NCI-H1105 (cell line): ENCODE data around the gene KCNQ1.

Experiments used
- DNase-seq: peaks from one replicate; lab custom pipeline; 2025; lab: John Stamatoyannopoulos, UW

Gene KCNQ1

DNA sequence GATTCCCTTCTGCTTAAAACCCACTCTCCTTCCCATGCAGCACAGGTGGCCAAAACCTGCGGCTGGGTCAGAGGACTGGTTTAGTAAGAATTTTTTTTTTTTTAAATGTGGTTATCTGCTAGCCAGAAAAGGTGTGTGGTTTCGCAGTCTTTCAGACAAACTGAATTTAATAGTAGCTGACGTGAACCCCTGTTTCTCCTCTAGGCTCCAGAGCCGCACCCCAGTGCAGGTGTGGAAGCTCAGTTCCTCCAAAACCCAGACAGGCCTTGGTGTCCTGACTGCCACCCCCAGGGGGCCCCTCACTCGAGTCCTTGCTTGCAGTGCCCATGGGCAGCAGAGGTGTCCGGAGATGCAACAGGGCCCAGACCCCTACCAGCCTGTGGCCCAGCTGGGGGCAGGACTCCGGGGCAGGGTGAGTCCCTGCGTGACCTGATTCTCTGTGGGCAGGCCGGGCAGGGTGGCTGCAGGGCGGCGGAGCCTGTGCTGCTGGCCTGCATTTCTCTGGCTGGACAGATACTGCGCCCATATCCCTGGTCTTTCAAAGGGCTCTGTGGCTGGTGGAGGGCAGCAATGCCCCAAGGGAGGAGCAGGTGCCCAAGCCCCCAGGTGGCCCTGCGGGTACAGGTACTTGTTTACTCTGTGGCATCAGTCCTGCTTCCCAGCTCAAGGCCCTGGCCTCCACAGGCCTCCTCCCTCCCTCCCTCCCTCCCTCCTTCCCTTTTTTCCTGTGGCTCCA lies 15.2 kb downstream of the KCNQ1 start:
- DNase-seq: no peak

DNA sequence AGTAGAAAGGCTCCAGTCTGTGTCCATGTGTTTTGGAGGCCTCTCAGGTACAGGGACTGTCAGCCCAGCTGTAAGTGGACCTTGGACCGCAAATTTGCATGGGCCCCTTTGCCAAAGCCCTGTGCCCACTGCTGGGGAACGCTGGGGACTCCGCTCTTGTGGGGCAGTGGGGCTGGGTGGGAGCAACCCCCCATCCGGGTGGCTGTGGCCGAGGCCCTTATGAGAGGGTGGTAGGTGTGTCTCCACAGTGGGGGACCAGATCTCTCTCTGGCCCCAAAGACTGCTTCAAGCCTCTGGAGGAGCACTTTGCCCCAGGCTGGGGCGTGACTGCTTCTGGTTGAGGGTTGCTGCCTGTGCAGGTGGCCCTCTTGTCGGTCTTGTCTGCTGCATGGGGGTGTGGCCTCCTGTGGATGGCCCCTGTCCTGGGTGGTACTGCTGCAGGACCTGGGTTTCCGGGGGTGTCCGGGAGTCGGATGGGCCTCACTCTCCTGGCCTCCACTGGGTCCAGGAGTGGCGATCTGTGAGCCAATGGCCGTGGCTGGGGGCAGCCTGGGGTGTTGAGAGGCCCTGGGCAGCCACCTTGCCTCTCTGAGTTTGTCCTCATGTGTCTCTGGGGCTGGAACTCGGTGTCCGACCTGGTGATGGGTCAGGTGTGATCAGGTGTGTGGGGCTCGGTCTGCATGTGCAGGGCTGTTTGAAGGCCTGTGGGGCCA lies 15.9 kb downstream of the KCNQ1 start:
- no peak for DNase-seq

DNA sequence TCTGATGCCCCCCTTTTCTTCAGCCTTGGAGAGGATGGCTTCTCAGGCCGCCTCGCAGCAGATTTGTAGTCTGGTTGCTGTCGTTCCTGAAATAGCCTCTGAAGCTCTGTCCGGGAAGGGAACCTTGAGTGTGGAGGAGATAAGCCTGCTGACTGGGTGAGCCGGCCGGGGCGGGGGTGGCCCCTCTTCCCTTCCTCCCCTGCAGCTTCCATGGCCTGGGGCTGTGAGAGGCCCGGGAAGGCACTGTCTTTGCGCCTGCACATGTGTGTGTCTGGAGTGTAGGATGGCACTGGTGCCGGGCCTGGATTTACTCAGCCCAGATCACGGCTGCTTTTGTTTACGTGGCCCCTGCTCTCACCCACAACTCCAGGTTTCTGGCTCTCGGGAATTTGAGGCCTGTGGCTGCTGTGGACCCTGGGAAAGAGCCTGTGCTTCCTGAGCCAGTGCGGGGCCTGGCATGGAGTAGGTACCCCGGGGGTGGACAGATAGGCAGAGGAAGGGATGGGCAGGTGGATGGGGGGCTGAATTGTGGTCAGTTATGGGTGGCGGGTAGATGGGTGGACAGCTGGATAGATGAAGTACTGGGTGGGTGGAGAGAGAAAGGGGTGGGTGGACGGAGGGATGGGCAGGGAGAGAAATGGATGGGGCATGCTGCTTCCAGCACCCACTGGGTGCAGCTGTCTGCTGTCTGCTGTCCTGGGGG lies 16.6 kb downstream of the KCNQ1 start:
- no peak for DNase-seq

DNA sequence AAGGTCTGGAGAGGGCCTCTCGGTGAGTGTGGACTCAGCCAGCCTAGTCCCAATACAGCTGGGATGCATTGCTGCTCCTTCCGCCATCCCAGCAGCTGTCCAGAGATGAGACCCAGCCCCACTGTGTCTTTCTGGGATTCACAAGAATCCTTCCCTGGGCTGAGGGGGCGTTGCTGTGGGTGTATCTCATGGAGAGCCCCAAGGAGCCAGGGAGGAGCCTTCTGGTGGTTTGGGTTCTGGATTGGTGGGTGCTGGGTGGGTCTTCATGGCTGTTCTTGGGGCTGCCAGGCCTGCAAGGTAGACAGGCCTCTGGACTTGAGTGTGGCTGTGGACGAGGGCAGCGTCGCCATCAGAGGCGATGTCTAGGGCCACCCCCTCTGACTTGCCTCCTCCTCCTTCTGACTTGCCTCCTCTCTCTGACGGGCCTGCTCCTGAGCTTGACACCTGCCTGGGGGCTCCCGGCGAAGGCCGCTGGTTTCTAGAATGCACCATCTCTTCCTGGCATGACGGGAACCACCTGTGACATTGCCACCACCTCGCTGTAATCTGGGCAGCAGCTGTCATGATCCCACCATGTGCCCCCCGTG lies 17.2 kb downstream of the KCNQ1 start:
- DNase-seq: no peak

DNA sequence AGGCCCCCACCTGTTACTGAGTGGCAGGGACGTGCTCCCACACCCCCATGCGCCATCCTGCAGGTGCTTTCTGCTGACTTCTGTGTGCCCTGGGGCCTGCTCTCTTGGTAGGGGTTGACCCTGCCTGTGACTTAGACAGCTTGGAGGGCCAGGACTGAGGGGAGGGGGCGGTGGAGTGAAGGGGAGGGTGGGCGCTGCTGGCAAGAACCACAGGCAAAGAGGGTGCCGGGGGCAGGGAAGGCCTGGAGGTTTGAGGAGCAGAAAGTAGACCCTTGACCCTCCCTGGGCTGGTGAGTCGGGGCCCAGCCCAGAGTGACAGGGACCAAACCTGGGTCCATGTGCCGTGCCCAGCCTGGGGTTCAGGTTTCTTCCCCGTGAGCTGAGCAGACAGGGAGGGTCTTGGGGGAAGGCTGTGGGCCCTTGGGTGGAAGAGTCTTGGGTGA lies 17.8 kb downstream of the KCNQ1 start:
- DNase-seq: no peak

DNA sequence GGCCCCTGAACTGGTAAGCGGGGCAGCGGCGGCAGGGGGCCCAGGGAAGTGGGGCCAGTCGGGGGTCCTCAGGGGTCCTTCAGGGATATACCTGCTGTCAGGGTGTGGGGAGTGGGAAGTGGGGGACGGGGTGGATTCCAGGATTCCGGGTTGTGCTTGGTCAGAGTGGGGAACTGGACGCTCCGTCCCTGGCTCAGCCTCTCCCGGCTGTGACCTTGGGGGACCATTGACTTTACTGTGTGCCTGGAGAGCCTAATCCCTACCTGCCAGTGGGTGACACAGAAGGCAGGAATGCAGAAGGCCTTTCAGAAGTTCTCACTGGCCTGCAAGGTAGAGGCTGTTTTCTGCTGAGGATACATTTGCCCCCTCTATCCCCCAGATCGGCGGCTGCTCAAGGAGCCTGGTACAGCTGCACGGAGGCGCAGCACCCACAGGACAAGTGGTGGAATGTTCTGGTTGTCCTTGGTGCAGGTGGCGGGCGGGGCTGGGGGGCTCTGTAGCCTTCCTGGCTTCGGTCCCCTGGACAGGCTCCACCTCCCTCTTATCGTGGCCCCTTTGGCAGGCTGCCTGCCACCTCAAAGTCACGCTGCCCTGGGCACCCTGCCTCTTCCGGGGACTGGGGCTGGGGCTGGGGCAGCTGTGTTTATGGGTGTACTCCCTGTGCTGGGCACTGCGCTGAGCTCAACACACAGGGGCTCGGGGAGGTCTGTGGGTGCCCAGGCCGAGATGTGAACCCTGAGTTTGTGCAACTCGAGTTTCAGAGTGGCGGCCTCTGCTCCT lies 18.4 kb downstream of the KCNQ1 start:
- no peak for DNase-seq

DNA sequence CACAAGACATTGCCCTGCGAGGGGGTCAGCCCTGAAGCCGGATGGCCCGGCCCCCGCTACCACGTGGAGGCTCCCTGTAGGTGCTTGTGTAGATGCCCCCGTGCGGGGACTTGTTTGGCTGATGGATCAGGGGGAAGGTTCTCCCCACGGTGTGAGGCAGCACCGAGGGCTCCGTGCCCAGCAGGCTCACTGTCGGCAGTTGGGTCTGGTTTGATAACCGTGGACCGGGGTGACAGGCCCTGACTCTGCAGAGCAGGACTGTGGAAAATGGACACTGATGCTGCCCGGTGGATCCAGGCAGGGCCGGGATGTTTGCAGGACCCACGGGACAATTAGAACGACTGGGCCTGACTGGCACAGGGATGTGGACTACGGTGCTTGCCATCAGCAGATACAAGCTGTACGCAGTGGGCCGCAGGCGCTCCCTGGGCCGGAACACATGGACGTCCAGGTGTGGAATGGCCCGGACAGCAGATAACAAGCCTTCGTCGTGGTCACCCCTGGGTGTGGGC lies 19.0 kb downstream of the KCNQ1 start:
- DNase-seq: no peak

DNA sequence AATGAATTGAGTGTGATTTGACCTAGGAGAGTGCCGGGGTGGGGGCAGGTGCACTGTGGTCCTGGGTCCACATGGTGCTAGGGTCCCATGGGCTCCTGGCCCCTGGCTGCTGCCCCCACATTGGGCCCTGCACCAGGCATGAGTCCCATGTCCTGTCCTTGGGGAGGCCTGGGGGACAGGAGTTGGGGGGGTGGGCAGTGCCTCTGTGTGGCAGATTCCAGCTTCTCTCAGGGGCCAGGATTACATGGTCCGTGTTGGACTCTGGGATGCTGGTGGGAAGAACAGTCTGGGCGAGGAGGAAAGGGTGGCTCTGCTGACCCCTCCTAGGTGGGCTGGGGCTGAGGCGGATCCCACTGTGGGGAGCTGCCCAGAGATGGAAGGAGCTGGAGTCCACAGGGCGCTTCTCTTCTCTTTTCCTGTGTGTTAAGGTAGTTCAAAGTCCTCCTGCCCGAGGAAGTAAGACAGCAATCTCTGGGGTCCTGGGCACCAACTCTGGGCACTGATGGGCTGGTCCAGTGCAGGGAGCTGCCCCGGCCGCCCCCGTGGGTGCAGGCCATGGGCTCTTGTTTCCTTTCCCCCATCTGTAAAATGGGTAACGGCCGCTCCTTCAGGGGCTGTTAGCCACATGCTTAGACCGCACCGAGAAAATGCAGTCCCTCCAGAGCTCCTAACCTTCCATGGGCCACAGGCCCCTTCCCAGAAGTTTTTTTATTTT lies 19.8 kb downstream of the KCNQ1 start:
- DNase-seq: no peak

DNA sequence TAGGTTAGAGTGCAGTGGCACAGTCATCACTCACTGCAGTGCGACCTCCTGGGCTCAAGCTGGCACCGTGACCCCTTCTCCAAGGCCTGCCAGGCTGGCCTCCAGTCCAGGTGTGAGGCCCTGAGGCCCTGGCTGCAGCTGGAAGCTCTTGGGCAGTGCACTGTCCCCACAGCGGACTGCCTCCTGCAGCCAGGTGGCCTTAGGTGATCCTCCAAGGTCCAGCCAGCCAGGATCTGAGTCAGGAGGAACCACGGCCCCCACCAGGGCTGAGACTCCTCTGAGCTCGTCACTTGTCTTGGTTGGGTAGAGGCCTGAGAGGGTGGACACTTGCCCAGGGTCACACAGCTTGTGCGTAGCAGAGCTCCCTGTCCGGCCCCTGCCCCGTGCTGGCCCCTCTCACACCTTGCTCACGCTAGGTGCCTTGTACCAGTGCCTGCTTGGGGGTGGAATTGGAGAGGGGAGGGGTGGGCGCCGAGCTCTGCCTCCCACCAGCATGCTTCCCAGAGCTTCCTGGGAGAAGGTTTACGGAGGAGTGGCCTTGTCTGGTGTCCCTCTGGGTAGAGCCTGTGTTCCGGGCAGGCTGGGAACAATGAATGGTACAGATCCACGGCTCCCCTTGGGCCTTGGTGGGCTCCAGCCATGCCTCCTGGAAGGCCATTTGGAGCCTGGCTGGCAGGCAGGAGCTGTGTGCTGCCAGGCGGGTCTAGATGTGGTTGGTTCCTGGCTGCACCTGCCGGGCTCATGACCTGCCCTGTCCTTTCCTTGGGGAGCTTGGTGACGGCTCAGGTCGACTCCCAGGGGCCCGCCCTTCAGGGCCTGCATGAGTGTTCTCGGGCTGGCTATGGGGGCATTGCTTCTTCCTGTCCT lies 20.6 kb downstream of the KCNQ1 start:
- DNase-seq: no peak

DNA sequence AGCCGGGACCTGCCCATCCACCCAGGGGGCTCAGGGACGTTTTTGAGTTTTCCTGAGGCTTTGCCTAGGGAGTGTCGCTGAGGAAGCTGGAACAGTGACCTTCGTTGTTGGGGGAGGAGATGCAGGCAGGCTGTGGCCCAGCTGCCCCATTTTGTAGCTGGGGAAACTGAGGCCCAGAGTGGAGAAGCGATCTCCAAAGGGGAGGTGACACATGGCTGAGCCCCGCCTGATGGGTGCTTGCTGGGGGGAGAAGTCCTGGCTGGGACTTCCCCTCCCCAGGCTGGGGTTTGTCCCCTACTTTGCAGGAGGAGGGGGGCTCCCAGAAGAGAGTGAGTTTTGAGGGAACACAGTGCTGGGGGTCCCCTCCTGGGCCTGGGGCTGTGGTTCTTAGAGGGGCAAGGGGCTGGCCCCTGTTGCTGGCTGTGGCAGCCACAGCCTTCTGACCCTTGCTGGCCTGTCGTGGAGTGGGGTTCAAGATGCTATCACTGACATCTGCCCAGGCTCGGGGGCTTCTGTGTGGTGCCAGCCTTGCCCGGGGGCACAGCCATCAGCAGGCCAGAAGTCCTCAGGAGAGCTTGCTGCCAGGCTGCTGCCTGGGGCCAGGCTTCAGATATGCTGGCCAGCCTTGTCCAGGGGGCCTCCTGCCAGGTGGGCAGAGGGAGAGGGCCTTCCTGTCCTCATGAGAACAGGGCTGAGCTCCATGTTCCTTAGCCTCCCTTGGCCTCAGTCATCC lies 21.4 kb downstream of the KCNQ1 start:
- no peak for DNase-seq

DNA sequence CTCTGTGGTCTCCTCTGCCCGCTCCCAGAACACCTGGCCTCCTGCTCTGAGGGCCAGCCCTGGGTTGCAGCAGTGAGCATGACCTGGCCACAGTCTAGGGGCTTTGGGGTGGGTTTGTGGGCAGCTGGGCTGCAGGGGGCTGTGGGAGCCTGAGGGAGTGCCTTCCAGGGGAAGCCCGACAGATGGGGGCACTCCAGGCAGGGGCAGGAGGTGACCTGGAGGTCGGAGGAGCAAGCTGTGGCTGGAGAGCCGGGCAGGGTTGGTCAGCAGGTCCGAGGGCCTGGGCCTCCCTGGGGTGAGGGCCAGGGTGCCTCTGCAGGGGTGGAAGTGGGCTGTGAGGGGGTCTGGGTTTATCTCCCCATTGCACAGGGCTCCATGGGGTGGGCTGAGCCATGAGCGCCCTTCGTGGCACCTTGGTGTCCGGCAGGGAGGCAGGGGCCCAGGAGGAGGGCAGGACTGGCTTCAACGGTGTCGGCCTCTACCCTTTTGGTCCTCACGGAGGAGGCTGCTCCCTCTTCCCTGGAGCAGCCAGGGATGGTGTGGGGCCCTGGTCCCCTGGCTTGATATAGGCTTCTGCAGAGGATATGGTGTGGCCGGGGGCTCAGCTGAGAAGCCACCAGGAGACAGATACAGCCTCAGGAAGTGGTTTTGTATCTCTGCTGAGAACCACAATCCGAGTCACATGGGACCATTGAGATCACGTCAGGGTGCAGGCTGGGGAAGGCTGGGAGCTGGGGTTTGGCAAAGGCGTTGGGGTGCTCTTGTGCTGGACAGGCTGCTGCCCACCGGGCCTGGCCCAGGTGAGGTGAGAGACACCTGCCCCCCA lies 22.3 kb downstream of the KCNQ1 start:
- no peak for DNase-seq

DNA sequence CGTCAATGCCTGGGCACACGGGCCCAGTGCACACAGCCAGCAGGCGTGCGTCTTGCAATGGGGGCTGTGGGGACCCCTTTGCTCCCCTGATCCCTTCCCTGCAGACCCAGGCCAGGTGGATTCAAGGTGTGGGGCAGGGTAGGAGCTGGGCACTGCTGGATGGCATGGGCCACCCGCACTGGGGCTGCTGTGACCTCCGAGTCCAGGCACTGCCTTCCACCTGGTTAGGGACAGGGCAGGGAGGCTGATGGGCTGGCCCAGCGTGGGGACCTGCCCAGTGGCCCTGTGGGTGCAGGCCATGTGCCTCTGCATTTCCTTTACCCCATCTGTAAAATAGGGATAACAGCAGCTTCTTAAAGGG lies 22.9 kb downstream of the KCNQ1 start:
- no peak for DNase-seq

DNA sequence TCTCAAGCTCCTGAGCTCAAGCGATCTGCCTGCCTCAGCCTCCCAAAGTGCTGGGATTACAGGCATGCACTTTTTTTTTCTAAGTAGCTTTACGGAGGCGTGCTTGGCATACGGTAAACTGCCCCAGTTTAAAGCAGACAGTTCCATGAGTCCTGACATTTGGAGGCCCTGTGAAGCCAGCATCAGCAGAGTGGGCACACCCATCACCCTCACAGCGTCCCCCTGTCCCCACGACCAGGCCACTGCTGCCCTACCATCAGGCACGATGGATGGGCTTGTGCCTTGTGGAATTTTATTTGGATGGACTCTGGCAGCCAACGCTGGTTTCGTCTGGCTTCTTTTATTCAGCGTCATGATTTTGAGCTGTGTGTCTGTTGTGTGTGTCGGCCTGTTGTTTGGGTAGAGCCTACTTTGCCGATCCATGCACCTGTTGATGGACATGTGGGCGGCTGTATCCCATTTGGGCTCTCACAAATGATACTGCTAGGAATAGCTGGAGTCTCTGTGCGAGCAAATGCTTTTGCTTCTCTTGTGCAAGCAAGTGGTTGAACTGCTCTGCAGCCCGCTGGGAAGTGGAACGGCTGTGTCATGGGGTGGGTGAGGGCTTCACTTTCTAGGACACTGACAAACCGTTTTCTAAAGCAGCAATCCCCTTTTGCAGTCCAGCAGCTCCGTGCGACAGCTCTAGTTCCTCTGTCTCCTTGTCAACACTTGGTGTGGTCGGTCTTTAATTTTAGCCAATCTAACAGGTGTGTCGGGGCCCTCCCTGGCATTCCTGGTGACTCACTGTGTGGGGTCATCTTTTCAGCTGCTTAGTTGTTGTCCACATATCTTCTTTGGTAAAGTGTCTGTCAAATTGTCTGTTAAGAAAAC lies 23.8 kb downstream of the KCNQ1 start:
- no peak for DNase-seq

DNA sequence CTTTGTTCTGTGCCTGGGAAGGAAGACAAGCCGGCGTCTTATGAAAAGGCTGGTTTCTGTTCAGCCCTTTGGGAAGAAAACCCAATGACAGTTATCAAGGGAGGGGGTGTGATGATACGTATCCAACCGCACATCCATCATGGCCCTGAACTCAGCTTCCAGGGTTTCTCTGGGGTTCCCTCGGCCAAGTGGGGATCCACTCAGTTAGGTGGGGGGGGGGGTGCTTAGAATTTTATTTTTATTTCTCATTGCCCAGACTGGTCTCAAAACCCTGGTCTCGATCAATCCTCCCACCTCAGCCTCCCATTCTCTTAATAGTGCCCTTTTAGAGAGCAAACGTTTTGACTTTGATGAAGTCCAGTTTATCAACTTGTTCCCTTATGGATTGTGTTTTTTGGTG lies 25.7 kb downstream of the KCNQ1 start:
- DNase-seq: no peak

DNA sequence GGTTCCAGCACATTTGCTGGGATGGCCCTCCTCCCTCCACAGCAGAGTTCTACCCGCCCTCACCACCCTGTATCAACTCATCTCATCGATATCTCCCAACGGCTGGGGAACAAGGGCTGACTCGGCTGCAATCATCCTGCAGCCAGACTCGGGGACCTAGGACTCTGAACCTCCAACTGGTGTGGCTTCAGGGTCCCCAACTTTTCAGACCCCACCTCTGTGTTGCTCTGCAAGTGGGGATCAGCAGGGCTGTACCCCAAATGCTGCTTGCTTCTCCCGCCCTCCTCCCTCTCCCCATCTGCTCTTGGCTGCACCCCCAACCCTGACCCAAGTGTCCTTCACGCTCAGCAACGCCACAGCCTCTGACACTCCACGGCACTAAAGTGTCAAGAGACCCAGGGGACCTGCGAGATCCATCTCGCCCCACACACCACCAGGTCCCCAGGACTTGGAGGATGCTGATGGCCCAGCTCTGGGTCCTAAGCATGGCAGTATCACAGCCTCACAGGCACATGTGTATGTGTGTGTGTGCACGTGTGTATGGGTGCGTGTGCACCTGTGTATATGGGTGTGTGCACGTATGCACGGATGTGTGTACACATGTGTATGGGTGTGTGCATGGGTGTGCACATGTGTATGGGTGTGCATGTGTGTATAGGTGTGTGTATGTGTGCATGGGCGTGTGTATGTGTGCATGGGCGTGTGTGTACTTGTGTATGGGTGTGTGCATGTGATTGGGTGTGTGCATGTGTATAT lies 26.4 kb downstream of the KCNQ1 start:
- DNase-seq: no peak

DNA sequence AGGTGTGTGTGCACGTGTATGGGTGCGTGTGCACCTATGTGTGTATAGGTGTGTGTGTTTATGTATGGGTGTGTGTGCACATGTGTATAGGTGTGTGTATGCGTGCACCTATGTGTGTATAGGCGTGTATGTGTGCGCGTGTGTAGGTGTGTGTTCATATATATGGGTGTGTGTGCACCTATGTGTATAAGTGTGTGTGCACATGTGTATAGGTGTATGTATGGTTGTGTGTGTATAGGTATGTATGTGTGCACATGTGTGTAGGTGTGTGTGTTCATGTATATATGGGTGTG lies 26.9 kb downstream of the KCNQ1 start:
- no peak for DNase-seq
